Adrenal gland (tissue), 5 donors: ENCODE data around the gene SELENOW.

ENCODE experiments used
- POLR2A ChIP-seq, 2 donors: fragments of 450-650 bp; IDR thresholded peaks; one replicate each; pipeline ENCODE4 v1.6.1; 2017; ENCODE audit warnings: antibody characterized with exemption in 2 of 2, mild to moderate bottlenecking in 2 of 2, moderate library complexity in 1 of 2
- TF ChIP-seq, protein P1 (sequence below), 6 experiments: fragments of 450-650 bp in 4 of 6; fragments of 200-600 bp in 2 of 6; sonication (generic) in 1 of 6; IDR thresholded peaks; 1 replicate in 5 of 6; 2 replicates in 1 of 6; pipeline versions ENCODE4 v1.5.1 to v1.8.0; 2016 to 2021; ENCODE audit warnings: antibody characterized with exemption in 6 of 6, mild to moderate bottlenecking in 2 of 6, moderate library complexity in 1 of 6
- donor health status: DM: no; HTN: no; CAD: no.

DNA sequence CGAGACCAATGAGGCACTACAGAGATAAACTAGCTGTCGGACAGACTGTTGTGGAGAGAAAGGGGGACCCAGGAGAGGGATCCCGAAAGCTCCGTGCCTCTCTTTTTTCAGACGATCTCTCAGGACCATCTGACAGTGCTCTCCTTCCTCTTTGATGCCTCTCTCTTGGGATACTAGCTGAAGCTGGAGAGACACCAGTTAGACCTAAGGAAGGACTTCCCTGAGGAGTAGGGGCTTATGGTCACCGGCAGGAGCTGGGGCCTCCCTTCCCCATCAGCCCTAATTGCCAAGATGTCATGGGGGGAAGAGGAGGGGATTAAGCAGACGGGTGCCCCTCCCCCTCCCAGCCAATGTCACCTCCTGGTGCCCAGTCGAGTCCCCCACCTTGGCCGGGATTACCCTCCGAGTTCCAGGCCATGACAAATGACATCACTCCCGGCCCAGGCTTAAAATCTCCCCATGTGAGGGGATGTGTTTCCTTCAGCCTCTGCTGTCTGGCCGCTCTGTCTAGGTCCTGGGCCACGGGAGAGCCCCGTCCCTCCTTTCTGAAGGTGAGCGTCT, 43.0 kb downstream of the SELENOW start, which contains the start of gene CRX:
- TF ChIP-seq, protein P1, sequence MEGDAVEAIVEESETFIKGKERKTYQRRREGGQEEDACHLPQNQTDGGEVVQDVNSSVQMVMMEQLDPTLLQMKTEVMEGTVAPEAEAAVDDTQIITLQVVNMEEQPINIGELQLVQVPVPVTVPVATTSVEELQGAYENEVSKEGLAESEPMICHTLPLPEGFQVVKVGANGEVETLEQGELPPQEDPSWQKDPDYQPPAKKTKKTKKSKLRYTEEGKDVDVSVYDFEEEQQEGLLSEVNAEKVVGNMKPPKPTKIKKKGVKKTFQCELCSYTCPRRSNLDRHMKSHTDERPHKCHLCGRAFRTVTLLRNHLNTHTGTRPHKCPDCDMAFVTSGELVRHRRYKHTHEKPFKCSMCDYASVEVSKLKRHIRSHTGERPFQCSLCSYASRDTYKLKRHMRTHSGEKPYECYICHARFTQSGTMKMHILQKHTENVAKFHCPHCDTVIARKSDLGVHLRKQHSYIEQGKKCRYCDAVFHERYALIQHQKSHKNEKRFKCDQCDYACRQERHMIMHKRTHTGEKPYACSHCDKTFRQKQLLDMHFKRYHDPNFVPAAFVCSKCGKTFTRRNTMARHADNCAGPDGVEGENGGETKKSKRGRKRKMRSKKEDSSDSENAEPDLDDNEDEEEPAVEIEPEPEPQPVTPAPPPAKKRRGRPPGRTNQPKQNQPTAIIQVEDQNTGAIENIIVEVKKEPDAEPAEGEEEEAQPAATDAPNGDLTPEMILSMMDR (IDR thresholded peaks at IDR 0.05) = no peak
- TF ChIP-seq POLR2A (IDR thresholded peaks at IDR 0.05) = no peak
